Measurements from ENCODE around the gene RAB3C. TPM values are rescaled to one million over a fixed set of nuclear protein-coding genes. Genes with fewer than 3 reads are reported as not detected.

Gene RAB3C
- total and polyA plus RNA-seq, 9 donors, result 0.11 to 17.2 (median 2.7) TPM

GRCh38 chr5:58754250-58754649, 171.4 kb downstream of the RAB3C start:
- no peaks in the 10 kb centered on the region for H3K9me3 ChIP-seq
- 72 to 76% (median 73%) methylated on average over 6 of the region's 6 CpGs for WGBS, 3 donors
- no peak for DNase-seq
- H3K27ac ChIP-seq, result no peak overlapping the region
- TF ChIP-seq EP300 (IDR thresholded peaks at IDR 0.05) (no peak), POLR2A (IDR thresholded peaks at IDR 0.05) (no peak)
- TF ChIP-seq, protein P1, sequence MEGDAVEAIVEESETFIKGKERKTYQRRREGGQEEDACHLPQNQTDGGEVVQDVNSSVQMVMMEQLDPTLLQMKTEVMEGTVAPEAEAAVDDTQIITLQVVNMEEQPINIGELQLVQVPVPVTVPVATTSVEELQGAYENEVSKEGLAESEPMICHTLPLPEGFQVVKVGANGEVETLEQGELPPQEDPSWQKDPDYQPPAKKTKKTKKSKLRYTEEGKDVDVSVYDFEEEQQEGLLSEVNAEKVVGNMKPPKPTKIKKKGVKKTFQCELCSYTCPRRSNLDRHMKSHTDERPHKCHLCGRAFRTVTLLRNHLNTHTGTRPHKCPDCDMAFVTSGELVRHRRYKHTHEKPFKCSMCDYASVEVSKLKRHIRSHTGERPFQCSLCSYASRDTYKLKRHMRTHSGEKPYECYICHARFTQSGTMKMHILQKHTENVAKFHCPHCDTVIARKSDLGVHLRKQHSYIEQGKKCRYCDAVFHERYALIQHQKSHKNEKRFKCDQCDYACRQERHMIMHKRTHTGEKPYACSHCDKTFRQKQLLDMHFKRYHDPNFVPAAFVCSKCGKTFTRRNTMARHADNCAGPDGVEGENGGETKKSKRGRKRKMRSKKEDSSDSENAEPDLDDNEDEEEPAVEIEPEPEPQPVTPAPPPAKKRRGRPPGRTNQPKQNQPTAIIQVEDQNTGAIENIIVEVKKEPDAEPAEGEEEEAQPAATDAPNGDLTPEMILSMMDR (IDR thresholded peaks at IDR 0.05), result no peak
- H3K4me1 ChIP-seq (ENCODE audit: insufficient read depth), result no peaks in the 10 kb centered on the region
- H3K36me3 ChIP-seq, result no peaks in the 10 kb centered on the region
- H3K27me3 ChIP-seq, result no peaks in the 10 kb centered on the region
- intact Hi-C loops (cut with DNase I), result no loop called here
- H3K4me3 ChIP-seq, result no peak overlapping the region

DNA sequence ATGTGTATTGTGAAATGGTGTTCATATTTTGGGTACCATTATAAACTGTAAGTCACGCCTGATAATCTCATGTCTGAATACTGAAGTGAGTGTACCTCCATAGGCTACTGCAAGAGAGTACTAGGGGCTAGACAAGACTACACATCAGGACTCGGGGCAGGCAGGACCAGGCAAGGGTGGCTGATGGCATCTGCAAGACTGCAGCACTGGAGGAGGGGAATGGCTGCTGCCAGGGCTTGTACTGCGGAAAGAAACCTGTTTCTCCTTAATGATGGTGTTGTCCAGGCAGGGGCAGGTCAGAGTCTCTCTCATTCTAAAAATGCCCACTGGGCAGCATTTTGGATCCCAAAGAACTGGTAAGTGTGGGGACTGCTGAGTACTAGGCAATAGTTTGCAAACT, 172.5 kb downstream of the RAB3C start:
- TF ChIP-seq POLR2A (IDR thresholded peaks at IDR 0.05), result no peak
- 89 to 92% (median 90%) methylated on average over 3 of the region's 3 CpGs for WGBS, 3 donors
- intact Hi-C loops (cut with DNase I), result no loop called here

DNA sequence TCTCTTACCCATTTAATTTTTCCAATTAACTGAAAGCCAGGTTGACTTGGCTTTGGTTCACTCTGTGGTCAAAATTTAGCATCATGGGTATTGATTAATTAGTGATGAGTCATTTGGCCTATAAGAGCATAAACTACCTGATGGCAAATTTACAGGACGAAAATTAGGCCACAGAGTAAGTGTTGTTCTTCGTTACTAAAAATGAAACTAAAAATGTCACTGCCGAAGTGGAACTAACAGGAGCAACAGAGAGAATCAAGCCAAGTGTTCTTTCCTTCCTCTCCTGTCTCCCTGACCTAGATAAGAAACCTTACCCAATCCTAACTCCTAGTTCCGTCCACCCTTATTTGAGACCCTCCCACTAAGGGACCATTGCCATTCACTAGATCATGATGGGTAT, 176.9 kb downstream of the RAB3C start:
- H3K4me3 ChIP-seq, result peak overlapping the region; percentile 28
- no peak overlapping the region for H3K27ac ChIP-seq
- no peak for DNase-seq
- TF ChIP-seq POLR2A (IDR thresholded peaks at IDR 0.05) (no peak), EP300 (IDR thresholded peaks at IDR 0.05) (no peak)
- TF ChIP-seq, protein P1 (IDR thresholded peaks at IDR 0.05), result no peak
- WGBS, 3 donors, result 4 to 12% (median 4%) methylated on average over 4 of the region's 4 CpGs
- intact Hi-C loops (cut with DNase I), result no loop called here
- H3K4me1 ChIP-seq (ENCODE audit: insufficient read depth), result no peaks in the 10 kb centered on the region
- H3K9me3 ChIP-seq, result no peaks in the 10 kb centered on the region
- H3K27me3 ChIP-seq, result no peaks in the 10 kb centered on the region
- no peaks in the 10 kb centered on the region for H3K36me3 ChIP-seq

More for the DNA sequence above, 172.5 kb downstream of the RAB3C start:
- Histone ChIP-seq H3K9me3 (no peaks in the 10 kb centered on the region), H3K36me3 (no peaks in the 10 kb centered on the region), H3K4me3 (no peak overlapping the region), H3K27ac (no peak overlapping the region), H3K4me1 (ENCODE audit: insufficient read depth) (no peaks in the 10 kb centered on the region), H3K27me3 (no peaks in the 10 kb centered on the region)
- no peak for DNase-seq

GRCh38 chr5:58760222-58760621, 177.3 kb downstream of the RAB3C start:
- Histone ChIP-seq H3K27ac (no peak overlapping the region), H3K4me1 (ENCODE audit: insufficient read depth) (no peaks in the 10 kb centered on the region), H3K27me3 (no peaks in the 10 kb centered on the region), H3K9me3 (no peaks in the 10 kb centered on the region), H3K36me3 (no peaks in the 10 kb centered on the region), H3K4me3 (no peak overlapping the region)
- DNase-seq, result no peak
- TF ChIP-seq, protein P1 (IDR thresholded peaks at IDR 0.05), result no peak
- TF ChIP-seq POLR2A (IDR thresholded peaks at IDR 0.05) (no peak), EP300 (IDR thresholded peaks at IDR 0.05) (no peak)
- WGBS, 3 donors, result 79 to 95% (median 80%) methylated on average over 2 of the region's 2 CpGs
- intact Hi-C loops (cut with DNase I), result no loop called here

DNA sequence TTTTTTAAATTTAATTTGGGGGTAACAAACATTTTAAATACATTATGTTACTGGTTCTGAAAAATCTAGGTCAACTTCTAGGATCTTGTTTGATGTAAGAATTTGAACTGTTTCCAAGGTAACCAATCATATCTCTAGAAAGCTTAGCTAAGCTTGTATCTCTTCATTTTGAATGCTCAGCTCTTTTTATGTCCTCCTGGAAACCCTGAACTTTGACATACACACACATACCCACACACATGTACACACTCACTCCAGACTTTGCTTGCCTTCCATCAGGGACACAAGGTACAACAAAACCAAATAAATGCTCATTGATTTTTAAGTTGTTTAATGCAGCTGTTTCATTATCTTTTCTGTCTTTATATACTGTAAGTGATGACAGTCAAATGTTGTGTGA, 178.5 kb downstream of the RAB3C start:
- no peak for TF ChIP-seq POLR2A (IDR thresholded peaks at IDR 0.05)
- no peak for TF ChIP-seq EP300 (IDR thresholded peaks at IDR 0.05)
- TF ChIP-seq, protein P1 (IDR thresholded peaks at IDR 0.05), result no peak
- Histone ChIP-seq H3K27ac (no peak overlapping the region), H3K9me3 (no peaks in the 10 kb centered on the region), H3K27me3 (no peaks in the 10 kb centered on the region), H3K36me3 (no peaks in the 10 kb centered on the region), H3K4me3 (no peak overlapping the region), H3K4me1 (ENCODE audit: insufficient read depth) (no peaks in the 10 kb centered on the region)
- DNase-seq, result no peak
- intact Hi-C loops (cut with DNase I), result no loop called here
